MM.1S (cell line): ENCODE results near the gene NDOR1.

Experiments
- DNase-seq: peaks from one replicate; pipeline ENCODE4 v3.0.0-alpha.2; 2015
- H2AFZ ChIP-seq: fragments of 300-600 bp; sonication (generic); 2 replicates; pipeline ENCODE4 v1.6.0; 2016; ENCODE audit warnings: antibody characterized with exemption, low read length
- H3F3A ChIP-seq: fragments of 300-600 bp; sonication (generic); 2 replicates; pipeline ENCODE4 v1.6.1; 2016; ENCODE audit warnings: mild to moderate bottlenecking, antibody characterized with exemption, low read length, moderate library complexity, mixed read lengths; ENCODE audit not compliant: insufficient read depth
- H3K27ac ChIP-seq: fragments of 300-600 bp; sonication (generic); 2 replicates; pipeline ENCODE4 v1.5.1; 2016; ENCODE audit warnings: mild to moderate bottlenecking, low read length
- H3K27me3 ChIP-seq: fragments of 300-600 bp; sonication (generic); replicated peaks from 2 replicates; pipeline ENCODE4 v1.6.0; 2016; ENCODE audit warnings: low read length; ENCODE audit not compliant: insufficient read depth
- H3K36me3 ChIP-seq: fragments of 300-600 bp; sonication (generic); replicated peaks from 2 replicates; pipeline ENCODE4 v1.6.1; 2016; ENCODE audit warnings: mild to moderate bottlenecking, low read length, mixed read lengths; ENCODE audit not compliant: insufficient read depth
- H3K4me1 ChIP-seq: fragments of 300-600 bp; sonication (generic); 2 replicates; pipeline ENCODE4 v1.6.1; 2016; ENCODE audit warnings: low read length, mixed read lengths
- H3K4me2 ChIP-seq: fragments of 300-600 bp; sonication (generic); 2 replicates; pipeline ENCODE4 v1.6.0; 2016; ENCODE audit warnings: low read depth, low read length
- H3K4me3 ChIP-seq: fragments of 300-600 bp; sonication (generic); 2 replicates; pipeline ENCODE4 v1.5.1; 2016; ENCODE audit warnings: low read length, mixed read lengths
- H3K79me2 ChIP-seq: fragments of 300-600 bp; sonication (generic); 2 replicates; pipeline ENCODE4 v1.6.1; 2016; ENCODE audit warnings: mixed run types, low read length, mixed read lengths
- H3K9ac ChIP-seq: fragments of 300-600 bp; sonication (generic); 2 replicates; pipeline ENCODE4 v1.6.1; 2016; ENCODE audit warnings: low read length, mixed read lengths
- H3K9me2 ChIP-seq: fragments of 300-600 bp; sonication (generic); replicated peaks from 2 replicates; pipeline ENCODE4 v1.6.1; 2016; ENCODE audit warnings: mild to moderate bottlenecking, low read length, mixed read lengths; ENCODE audit not compliant: insufficient read depth
- H3K9me3 ChIP-seq: fragments of 300-600 bp; sonication (generic); replicated peaks from 2 replicates; pipeline ENCODE4 v1.6.1; 2016; ENCODE audit warnings: mild to moderate bottlenecking, low read length, mixed read lengths; ENCODE audit not compliant: insufficient read depth
- H4K20me1 ChIP-seq: fragments of 300-600 bp; sonication (generic); 2 replicates; pipeline ENCODE4 v1.6.1; 2016; ENCODE audit warnings: mild to moderate bottlenecking, low read length, moderate library complexity, mixed read lengths; ENCODE audit not compliant: insufficient read depth
- EZH2 ChIP-seq: fragments of 300-600 bp; sonication (generic); optimal IDR thresholded peaks from 2 replicates; pipeline ENCODE3; 2017; ENCODE audit warnings: low read depth, mild to moderate bottlenecking, antibody characterized with exemption, low read length, mixed read lengths
- EZH2phosphoT487 ChIP-seq: fragments of 300-600 bp; sonication (generic); IDR thresholded peaks from 2 replicates; pipeline ENCODE4 v1.6.1; 2018; ENCODE audit warnings: antibody characterized with exemption, low read length
- TF ChIP-seq, protein P1 (sequence below): fragments of 300-600 bp; sonication (generic); IDR thresholded peaks from 2 replicates; pipeline ENCODE4 v1.5.1; 2016; ENCODE audit warnings: antibody characterized with exemption, low read length, mixed read lengths

The NDOR1 gene

GRCh38 chr9:137160716-137161557, 44.6 kb upstream of the NDOR1 start:
- H3K36me3 ChIP-seq = no peaks in the 10 kb centered on the region
- no peaks in the 10 kb centered on the region for H3F3A ChIP-seq
- H3K4me1 ChIP-seq = peaks cover 23% of the 10 kb centered on the region
- H4K20me1 ChIP-seq = no peaks in the 10 kb centered on the region
- no peak overlapping the region for H3K4me2 ChIP-seq
- H2AFZ ChIP-seq = no peak overlapping the region
- no peak overlapping the region for H3K27ac ChIP-seq
- peaks cover 65% of the 10 kb centered on the region for H3K27me3 ChIP-seq
- no peaks in the 10 kb centered on the region for H3K79me2 ChIP-seq
- TF ChIP-seq EZH2phosphoT487 (no peak), EZH2 (no peak)
- TF ChIP-seq, protein P1, sequence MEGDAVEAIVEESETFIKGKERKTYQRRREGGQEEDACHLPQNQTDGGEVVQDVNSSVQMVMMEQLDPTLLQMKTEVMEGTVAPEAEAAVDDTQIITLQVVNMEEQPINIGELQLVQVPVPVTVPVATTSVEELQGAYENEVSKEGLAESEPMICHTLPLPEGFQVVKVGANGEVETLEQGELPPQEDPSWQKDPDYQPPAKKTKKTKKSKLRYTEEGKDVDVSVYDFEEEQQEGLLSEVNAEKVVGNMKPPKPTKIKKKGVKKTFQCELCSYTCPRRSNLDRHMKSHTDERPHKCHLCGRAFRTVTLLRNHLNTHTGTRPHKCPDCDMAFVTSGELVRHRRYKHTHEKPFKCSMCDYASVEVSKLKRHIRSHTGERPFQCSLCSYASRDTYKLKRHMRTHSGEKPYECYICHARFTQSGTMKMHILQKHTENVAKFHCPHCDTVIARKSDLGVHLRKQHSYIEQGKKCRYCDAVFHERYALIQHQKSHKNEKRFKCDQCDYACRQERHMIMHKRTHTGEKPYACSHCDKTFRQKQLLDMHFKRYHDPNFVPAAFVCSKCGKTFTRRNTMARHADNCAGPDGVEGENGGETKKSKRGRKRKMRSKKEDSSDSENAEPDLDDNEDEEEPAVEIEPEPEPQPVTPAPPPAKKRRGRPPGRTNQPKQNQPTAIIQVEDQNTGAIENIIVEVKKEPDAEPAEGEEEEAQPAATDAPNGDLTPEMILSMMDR = no peak
- H3K9me3 ChIP-seq = no peaks in the 10 kb centered on the region
- no peaks in the 10 kb centered on the region for H3K9me2 ChIP-seq
- no peak overlapping the region for H3K4me3 ChIP-seq
- no peak for DNase-seq
- H3K9ac ChIP-seq = no peak overlapping the region

- no peak for DNase-seq
- Histone ChIP-seq H3K27me3 (peaks cover 74% of the 10 kb centered on the region), H2AFZ (no peak overlapping the region), H4K20me1 (no peaks in the 10 kb centered on the region), H3K9me3 (no peaks in the 10 kb centered on the region), H3F3A (no peaks in the 10 kb centered on the region), H3K36me3 (no peaks in the 10 kb centered on the region), H3K4me3 (no peak overlapping the region), H3K4me2 (no peak overlapping the region), H3K27ac (no peak overlapping the region), H3K4me1 (peaks cover 23% of the 10 kb centered on the region), H3K79me2 (no peaks in the 10 kb centered on the region), H3K9me2 (no peaks in the 10 kb centered on the region), H3K9ac (no peak overlapping the region)
- TF ChIP-seq EZH2 (no peak), EZH2phosphoT487 (no peak)
- TF ChIP-seq, protein P1 = no peak
These were observed 43.7 kb upstream of the NDOR1 start for GRCh38 chr9:137161558-137162486.

DNA sequence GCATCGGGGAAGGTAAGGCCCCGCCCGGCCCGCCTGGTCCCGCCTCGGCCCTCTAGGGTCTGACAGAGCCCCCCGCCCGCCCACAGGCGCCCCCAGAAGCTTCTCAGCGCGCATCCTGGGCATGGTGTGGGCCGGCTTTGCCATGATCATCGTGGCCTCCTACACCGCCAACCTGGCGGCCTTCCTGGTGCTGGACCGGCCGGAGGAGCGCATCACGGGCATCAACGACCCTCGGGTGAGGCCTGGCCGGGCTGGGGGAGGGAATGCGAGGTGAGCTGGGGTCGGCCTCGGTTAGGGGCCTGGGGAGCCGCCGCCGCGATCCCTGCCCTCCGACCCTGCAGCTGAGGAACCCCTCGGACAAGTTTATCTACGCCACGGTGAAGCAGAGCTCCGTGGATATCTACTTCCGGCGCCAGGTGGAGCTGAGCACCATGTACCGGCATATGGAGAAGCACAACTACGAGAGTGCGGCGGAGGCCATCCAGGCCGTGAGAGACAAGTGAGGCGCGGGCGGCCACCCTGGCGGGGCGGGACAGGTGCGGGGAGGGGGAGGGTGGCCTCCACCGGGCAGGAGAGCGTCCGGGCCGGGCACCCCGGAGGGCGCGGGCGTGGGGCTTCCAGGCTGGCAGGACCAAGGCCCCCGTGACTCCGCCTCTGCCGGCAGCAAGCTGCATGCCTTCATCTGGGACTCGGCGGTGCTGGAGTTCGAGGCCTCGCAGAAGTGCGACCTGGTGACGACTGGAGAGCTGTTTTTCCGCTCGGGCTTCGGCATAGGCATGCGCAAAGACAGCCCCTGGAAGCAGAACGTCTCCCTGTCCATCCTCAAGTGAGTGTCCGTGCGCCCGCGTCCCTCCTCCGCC, 42.8 kb upstream of the NDOR1 start:
- no peak for DNase-seq
- H3K27ac ChIP-seq = no peak overlapping the region
- H3K4me2 ChIP-seq = no peak overlapping the region
- TF ChIP-seq EZH2 (no peak), EZH2phosphoT487 (no peak)
- TF ChIP-seq, protein P1 = no peak
- no peak overlapping the region for H3K4me3 ChIP-seq
- H3K9me3 ChIP-seq = no peaks in the 10 kb centered on the region
- H3K27me3 ChIP-seq = peaks cover 79% of the 10 kb centered on the region
- no peaks in the 10 kb centered on the region for H3K9me2 ChIP-seq
- H3K79me2 ChIP-seq = no peaks in the 10 kb centered on the region
- no peaks in the 10 kb centered on the region for H3K36me3 ChIP-seq
- no peak overlapping the region for H3K9ac ChIP-seq
- H2AFZ ChIP-seq = no peak overlapping the region
- no peaks in the 10 kb centered on the region for H4K20me1 ChIP-seq
- peaks cover 17% of the 10 kb centered on the region for H3K4me1 ChIP-seq
- H3F3A ChIP-seq = no peaks in the 10 kb centered on the region
